Skeletal muscle tissue (tissue), 4 donors: ENCODE data around the gene FGF6. TPM values are rescaled to one million over a fixed set of nuclear protein-coding genes. Genes with fewer than 3 reads are reported as not detected.

Experiments
- H3K27ac ChIP-seq: one replicate; pipeline ENCODE4 v1.7.0; 2013; ENCODE audit warnings: mild to moderate bottlenecking, low read depth, low read length, inconsistent platforms
- H3K27me3 ChIP-seq, 3 donors: one replicate each; pipeline ENCODE4 v1.7.0; 2013; ENCODE audit warnings: low read length in 3 of 3; ENCODE audit not compliant: control insufficient read depth in 3 of 3, insufficient read depth in 3 of 3
- H3K36me3 ChIP-seq, 3 donors: one replicate each; pipeline ENCODE4 v1.7.0; 2013; ENCODE audit warnings: low read length in 3 of 3; ENCODE audit not compliant: control insufficient read depth in 3 of 3, insufficient read depth in 3 of 3
- H3K4me1 ChIP-seq, 3 donors: one replicate each; pipeline ENCODE4 v1.7.0; 2013; ENCODE audit warnings: low read length in 3 of 3, mild to moderate bottlenecking in 3 of 3; ENCODE audit not compliant: control insufficient read depth in 3 of 3, insufficient read depth in 3 of 3
- H3K4me3 ChIP-seq, 3 donors: one replicate each; pipeline ENCODE4 v1.7.0; 2013; ENCODE audit warnings: low read length in 3 of 3
- H3K9ac ChIP-seq, 3 donors: one replicate each; pipeline ENCODE4 v1.7.0; 2013; ENCODE audit warnings: low read length in 3 of 3, mild to moderate bottlenecking in 3 of 3, moderate library complexity in 2 of 3, low read depth in 1 of 3
- H3K9me3 ChIP-seq, 3 donors: one replicate each; pipeline ENCODE4 v1.7.0; 2013; ENCODE audit warnings: low read length in 3 of 3; ENCODE audit not compliant: control insufficient read depth in 3 of 3
- total RNA-seq: library from RNA; depleted of rRNA; stranded (reverse); fragments of >200 nt; gene quantifications from one replicate; pipeline ENCODE4 v1.2.3, GENCODE V29; 2014
- donor health status: Osteomylitis.

FGF6 gene
- total RNA-seq, 1 donor from 2014 or later: 16.2 TPM

- H3K4me3 ChIP-seq: no peak overlapping the region
- H3K4me1 ChIP-seq: no peaks in the 10 kb centered on the region
- H3K27me3 ChIP-seq: peaks cover 0 to 3% (median 2%) of the 10 kb centered on the region in 3 donors
- no peaks in the 10 kb centered on the region for H3K36me3 ChIP-seq
- no peak overlapping the region for H3K9ac ChIP-seq
- H3K27ac ChIP-seq: no peak overlapping the region
- no peaks in the 10 kb centered on the region for H3K9me3 ChIP-seq
These were observed 58.8 kb downstream of the FGF6 start for GRCh38 chr12:4386801-4387200.

Other genes starting within 250 kb of the FGF6 start
- 152 TPM for gene CCND2, start 172.1 kb downstream of the FGF6 start, total RNA-seq
- gene TIGAR, start 124.6 kb downstream of the FGF6 start, total RNA-seq: 3.1 TPM
- under 0.01 TPM for gene FGF23, start 66.1 kb downstream of the FGF6 start, total RNA-seq
- 4.2 TPM for gene RAD51AP1, start 93.1 kb upstream of the FGF6 start, total RNA-seq
- 13.6 TPM for gene DYRK4, start 116.4 kb upstream of the FGF6 start, total RNA-seq
- gene AKAP3, start 203.2 kb upstream of the FGF6 start, total RNA-seq: 1.0 TPM
- gene NDUFA9, start 203.3 kb upstream of the FGF6 start, total RNA-seq: 38.6 TPM